HG02759 (cell line): ENCODE measurements around the gene ARPC3.
A peak's percentile ranks its signal among the peaks of the same experiment; 100 is the strongest.
"Not testable (repeated sequence)": the region's sequence is repeated elsewhere in the genome, so short reads cannot be mapped to it uniquely, and the experiment has no call there.

Experiments
- ATAC-seq: cut with Tn5 transposase; IDR thresholded peaks from one replicate; pipeline ENCODE4 v1.9.1; 2021; ENCODE audit warnings: mild to moderate bottlenecking, moderate library complexity; ENCODE audit not compliant: unreplicated experiment

ARPC3 gene

DNA sequence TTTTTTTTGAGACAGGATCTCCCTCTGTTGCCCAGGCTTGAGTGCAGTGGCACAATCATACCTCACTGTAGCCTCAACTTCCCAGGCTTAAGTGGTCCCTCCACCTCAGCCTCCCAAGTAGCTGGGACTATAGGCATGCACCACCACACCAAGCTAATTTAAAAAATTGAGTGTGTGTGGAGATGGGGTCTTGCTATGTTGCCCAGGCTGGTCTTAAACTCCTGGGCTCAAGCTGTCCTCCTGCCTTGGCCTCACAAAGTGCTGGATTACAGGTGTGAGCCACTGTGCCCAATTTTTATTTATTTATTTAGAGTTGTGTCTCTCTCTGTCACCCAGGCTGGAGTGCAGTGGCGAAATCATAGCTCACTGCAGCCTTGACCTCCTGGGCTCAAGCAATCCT lies 29.5 kb downstream of the ARPC3 start:
- not testable (repeated sequence) for ATAC-seq

DNA sequence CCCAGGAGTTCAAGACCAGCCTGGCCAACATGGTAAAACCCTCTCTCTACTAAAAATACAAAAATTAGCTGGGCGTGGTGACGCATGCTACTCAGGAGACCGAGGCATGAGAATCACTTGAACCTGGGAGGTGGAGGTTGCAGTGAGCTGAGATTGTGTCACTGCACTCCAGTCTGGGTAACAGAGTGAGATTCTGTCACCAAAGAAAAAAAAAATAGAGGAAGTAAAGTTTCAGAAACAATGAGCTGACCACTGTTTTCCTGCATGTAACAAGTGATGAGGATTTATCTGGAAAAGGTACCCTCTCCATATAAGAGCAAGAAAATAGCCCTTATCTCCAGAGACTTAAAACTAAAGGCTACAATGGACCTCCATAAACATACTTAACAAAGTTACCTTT lies 33.0 kb downstream of the ARPC3 start:
- ATAC-seq: not testable (repeated sequence)

DNA sequence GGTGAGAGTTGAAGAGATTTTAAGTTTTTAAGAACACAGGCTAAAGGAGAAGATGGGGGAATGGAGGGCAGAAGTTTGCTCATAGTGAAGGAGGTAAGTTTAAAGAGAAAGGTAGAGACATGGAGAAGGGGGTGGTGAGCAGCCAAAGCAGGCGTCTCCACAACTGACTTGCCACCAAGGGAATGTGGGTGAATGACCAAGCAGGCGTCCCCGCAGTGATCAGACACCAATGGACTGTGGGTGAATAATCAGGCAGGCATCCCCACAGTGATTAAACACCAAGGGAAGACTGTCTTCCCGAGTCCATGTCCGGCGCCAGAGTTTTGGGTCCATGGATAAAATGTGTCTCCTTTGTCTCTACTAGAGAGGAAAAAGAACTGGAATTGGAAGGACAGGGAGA lies 40.1 kb downstream of the ARPC3 start:
- not testable (repeated sequence) for ATAC-seq

DNA sequence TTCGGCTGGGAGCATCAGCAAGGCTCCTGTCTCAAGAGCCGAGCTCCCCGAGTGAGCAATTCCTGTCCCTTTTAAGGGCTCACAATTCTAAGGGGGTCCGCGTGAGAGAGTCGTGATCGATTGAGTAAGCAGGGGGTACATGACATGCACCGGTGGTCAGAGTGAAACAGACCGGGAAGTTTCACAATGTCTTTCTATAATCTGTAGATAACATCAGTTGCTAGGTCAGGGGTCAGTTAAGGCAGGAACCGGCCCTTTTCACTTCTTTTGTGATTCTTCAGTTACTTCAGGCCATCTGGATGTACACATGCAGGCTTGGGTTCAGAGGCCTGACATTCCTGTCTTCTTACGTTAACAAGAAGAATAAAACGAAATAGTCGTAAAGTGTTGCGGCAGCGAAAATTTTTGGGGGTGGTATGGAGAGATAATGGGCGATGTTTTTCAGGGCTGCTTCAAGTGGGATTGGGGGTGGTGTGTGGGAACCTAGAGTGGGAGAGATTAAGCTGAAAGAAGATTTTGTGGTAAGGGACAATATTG lies 44.9 kb downstream of the ARPC3 start:
- ATAC-seq: not testable (repeated sequence)

DNA sequence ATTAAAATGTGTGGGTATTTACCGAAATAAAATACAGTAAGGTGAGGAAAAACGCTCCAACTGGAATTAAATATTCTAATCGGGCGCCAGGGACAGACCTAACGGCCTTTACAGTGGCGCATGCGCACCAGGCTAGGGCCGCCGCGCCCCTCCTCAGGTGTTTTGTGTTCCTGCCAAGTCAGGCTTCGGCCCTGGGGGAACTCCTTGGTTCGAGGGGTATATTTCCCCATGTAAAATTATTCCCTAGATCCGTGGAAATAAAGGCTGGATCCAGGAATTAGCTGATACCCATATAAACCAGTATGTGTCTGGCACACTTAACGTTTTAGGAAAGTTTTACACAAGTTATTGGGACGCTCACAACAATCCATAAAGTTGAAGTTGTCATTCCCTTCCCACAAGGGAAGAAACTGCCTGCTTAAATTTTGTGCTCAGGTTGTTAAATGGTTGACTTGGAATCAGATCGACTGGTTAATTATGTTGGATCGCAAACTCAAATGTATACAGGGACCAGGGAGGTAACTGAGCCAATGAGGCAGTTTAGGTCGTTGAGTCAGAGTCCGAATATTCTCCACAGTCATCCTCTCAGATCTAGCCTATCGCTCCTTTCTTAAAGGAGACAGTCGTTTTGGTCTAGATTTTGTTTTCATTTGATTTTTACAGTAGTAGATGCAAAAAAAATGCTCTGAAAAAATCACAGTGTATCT lies 46.0 kb downstream of the ARPC3 start:
- ATAC-seq: peak; percentile 50

DNA sequence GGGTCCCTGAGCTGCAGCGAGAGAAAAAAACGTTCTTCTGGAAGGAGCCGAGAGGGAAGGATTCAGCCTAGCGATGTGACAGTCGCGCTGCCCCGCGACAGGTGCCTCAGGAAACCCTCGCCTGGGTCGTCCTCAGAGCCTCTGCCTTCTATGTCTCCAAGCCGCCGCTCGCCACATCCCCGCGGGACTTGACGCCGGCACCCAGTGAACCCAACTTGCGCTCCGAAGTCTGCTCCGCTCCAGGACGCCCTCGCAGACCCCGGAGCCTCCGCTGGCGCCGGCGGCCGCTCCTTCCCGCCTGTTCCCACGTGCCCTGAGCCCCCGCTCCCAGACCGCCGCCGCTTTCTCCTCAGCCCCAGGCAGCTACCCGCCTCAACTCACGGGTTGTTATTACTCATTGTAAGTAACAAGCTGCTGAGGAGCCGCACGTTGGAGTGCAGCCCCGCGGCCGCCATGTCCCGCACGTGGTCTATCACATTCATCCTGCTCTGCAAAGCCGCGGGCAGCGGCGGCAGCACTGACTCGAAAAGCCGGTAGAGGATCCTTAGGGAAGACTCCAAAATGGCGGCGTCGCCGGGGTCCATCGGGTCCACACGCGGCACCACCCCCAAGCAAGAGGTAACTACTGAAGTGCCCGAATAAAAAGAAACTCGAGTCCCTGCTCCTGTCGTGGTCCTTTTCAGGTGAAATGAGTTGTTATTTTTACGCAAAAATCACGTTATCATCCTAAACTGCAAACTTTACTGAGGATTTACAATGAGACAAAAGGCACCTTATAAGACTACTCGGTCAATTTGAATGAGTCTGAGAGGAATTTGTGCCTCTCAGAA lies 46.8 kb downstream of the ARPC3 start, which contains the start of gene ANAPC7:
TSS of gene ANAPC7 (minus strand) at position 563 of the 830 bp plus-strand sequence. CDS start at position 482, 81 bp downstream.
- peak; percentile 81 for ATAC-seq
